Mammary epithelial cell (primary cell): Measurements from ENCODE around the gene C2orf78.

ENCODE experiments used
- EZH2 ChIP-seq: IDR thresholded peaks from 2 replicates; pipeline ENCODE4 v1.6.1; 2012; ENCODE audit warnings: low read length, inconsistent platforms, borderline replicate concordance
- TF ChIP-seq, protein P1 (sequence below), 2 donors: IDR thresholded peaks in 1 of 2; conservative IDR thresholded peaks in 1 of 2; 2 replicates each; pipeline ENCODE4 v1.5.1; 2011 to 2012; ENCODE audit warnings: inconsistent platforms in 2 of 2, low read length in 2 of 2, mild to moderate bottlenecking in 2 of 2, control low read depth in 1 of 2, low read depth in 1 of 2; ENCODE audit not compliant: insufficient read depth in 1 of 2; ENCODE audit errors: extremely low read depth in 1 of 2

GRCh38 chr2:73736378-73736777, 47.6 kb upstream of the C2orf78 start:
- TF ChIP-seq, protein P1, sequence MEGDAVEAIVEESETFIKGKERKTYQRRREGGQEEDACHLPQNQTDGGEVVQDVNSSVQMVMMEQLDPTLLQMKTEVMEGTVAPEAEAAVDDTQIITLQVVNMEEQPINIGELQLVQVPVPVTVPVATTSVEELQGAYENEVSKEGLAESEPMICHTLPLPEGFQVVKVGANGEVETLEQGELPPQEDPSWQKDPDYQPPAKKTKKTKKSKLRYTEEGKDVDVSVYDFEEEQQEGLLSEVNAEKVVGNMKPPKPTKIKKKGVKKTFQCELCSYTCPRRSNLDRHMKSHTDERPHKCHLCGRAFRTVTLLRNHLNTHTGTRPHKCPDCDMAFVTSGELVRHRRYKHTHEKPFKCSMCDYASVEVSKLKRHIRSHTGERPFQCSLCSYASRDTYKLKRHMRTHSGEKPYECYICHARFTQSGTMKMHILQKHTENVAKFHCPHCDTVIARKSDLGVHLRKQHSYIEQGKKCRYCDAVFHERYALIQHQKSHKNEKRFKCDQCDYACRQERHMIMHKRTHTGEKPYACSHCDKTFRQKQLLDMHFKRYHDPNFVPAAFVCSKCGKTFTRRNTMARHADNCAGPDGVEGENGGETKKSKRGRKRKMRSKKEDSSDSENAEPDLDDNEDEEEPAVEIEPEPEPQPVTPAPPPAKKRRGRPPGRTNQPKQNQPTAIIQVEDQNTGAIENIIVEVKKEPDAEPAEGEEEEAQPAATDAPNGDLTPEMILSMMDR (conservative IDR thresholded peaks at IDR 0.05 in 1 of 2, IDR thresholded peaks at IDR 0.05 in 1 of 2; ENCODE audit: extremely low read depth in 1 of 2, insufficient read depth in 1 of 2, low read depth in 1 of 2, low read length in 2 of 2): no peak
- no peak for TF ChIP-seq EZH2
